Measurements from ENCODE around the gene NAPEPLD.

The NAPEPLD gene

DNA sequence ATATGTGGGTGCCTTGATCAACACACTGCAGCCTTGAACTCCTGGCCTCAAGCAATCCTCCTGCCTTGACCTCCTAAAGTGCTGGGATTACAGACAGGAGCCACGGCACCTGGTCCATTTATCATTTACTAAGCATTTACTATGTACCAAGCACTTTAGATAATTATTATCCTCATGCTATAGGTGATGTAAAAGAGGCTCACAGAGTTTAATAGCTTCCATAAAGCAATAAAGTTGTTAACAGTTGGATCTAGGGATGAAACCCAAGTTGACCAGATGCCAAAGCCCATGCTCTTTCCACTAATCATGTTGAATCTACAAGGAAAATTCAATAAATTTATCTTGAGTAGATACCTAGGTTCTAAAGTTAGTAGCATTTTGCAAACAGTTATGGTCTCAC is 5.0 kb downstream of the NAPEPLD start:
- ChIA-PET CTCF (no interaction called here), POLR2A (ENCODE audit: low non-redundant PET) (no interaction called here)
- no peak overlapping the region for H3K27ac ChIP-seq
- DNase-seq (ENCODE audit: low spot score), result no peak
- TF ChIP-seq, protein P1, sequence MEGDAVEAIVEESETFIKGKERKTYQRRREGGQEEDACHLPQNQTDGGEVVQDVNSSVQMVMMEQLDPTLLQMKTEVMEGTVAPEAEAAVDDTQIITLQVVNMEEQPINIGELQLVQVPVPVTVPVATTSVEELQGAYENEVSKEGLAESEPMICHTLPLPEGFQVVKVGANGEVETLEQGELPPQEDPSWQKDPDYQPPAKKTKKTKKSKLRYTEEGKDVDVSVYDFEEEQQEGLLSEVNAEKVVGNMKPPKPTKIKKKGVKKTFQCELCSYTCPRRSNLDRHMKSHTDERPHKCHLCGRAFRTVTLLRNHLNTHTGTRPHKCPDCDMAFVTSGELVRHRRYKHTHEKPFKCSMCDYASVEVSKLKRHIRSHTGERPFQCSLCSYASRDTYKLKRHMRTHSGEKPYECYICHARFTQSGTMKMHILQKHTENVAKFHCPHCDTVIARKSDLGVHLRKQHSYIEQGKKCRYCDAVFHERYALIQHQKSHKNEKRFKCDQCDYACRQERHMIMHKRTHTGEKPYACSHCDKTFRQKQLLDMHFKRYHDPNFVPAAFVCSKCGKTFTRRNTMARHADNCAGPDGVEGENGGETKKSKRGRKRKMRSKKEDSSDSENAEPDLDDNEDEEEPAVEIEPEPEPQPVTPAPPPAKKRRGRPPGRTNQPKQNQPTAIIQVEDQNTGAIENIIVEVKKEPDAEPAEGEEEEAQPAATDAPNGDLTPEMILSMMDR (conservative IDR thresholded peaks at IDR 0.05; ENCODE audit: low read depth), result no peak

DNA sequence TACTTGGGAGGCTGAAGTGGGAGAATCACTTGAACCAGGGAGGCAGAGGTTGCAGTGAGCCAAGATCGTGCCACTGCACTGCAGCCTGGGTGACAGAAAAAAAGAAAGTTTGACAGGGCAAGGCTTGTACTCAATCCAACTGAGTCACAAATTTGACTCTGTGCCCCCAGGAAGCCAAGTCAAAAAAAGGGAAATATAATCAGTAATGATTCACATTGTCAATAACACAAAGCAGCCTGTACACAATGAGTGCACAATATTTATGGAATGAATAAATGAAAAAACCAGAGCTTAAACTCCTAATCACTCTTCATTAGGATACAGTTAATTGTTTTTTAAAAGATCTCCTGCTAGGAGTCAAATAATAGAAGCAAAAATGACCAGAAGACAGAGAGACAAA is 6.4 kb downstream of the NAPEPLD start:
- DNase-seq (ENCODE audit: low spot score), result no peak
- POLR2A ChIA-PET (ENCODE audit: low non-redundant PET), result no interaction called here
- CTCF ChIA-PET, result no interaction called here
- no peak overlapping the region for H3K27ac ChIP-seq
- TF ChIP-seq, protein P1 (conservative IDR thresholded peaks at IDR 0.05; ENCODE audit: low read depth), result no peak

DNA sequence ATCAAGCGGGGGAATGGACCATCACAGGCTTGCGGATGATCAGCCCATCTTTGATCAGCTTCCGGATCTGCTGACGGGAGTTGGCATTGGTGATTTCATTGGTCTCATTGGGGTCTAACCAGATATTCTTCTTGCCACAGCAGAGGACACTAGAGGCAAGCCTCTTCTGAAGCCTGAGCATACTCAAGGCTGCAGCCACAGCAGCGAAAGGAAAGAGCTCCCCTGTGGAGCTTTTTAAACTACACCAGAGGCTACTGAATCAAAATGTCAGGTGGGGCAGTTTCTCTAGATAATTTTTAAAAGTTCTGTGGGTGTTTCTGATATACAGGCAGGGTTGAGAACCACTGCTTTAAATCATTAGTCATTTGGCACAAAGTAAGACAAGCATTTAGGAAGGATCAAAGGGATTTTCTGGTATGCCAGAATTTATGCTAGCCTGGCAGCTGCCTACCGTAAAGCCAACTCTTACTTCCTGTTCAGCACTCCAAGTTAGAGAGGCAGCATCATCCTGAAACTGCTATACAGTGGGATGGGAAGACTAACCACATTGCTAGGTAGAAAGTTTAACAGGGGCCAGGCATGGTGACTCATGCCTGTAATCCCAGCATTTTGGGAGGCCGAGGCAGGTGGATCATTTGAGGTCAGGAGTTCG is 7.0 kb downstream of the NAPEPLD start:
- H3K27ac ChIP-seq, result no peak overlapping the region
- no peak for DNase-seq (ENCODE audit: low spot score)
- ChIA-PET POLR2A (ENCODE audit: low non-redundant PET) (no interaction called here), CTCF (interaction anchor here (0.6 kb wide), 1 partner anchor 1090 kb away, joined by 9 read pairs; no protein-coding TSS in a partner anchor)
- TF ChIP-seq, protein P1 (conservative IDR thresholded peaks at IDR 0.05; ENCODE audit: low read depth), result no peak

DNA sequence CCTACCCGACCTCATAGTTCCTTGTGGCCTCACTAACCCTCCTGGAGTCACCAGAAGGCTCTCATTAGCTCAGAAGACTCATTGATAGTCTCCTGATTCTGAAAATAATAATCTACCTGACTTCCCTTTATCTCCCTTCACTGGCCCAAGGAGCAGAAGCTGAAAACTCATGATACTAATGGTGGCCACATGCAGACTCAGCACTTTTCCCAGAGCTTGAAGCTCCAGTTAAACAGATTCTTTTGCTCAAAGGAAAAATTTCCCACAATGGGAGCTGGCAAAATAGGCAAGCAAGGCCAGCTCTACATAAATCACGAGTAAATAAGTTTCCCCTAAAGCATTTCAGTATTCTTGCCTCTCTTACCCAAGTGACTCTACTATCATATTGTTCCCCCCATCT is 8.2 kb downstream of the NAPEPLD start:
- TF ChIP-seq, protein P1 (conservative IDR thresholded peaks at IDR 0.05; ENCODE audit: low read depth), result no peak
- ChIA-PET CTCF (interaction anchor here (0.7 kb wide), 1 partner anchor 27 kb away, joined by 3 read pairs; no protein-coding TSS in a partner anchor), POLR2A (ENCODE audit: low non-redundant PET) (no interaction called here)
- DNase-seq (ENCODE audit: low spot score), result no peak
- no peak overlapping the region for H3K27ac ChIP-seq

DNA sequence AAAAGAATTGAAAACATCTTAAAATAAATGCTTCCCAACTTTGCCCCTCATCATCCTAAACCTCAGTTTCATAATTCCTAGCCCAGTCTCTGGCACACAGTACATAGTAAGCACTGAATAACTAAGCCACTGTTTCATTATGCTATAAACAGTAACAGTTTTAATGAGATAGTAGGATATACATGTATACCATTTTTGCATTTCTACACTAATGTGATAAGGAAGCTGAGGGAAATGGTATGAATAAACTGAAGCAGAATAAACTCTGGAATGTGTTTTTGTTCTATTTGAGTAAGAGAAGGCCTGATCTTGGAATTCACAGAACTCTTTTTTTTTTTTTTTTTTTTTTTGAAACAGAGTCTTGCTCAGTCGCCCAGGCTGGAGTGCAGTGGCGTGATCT is 8.8 kb downstream of the NAPEPLD start:
- H3K27ac ChIP-seq, result no peak overlapping the region
- ChIA-PET CTCF (interaction anchor here (0.7 kb wide), 1 partner anchor 27 kb away, joined by 3 read pairs; no protein-coding TSS in a partner anchor), POLR2A (ENCODE audit: low non-redundant PET) (no interaction called here)
- no peak for DNase-seq (ENCODE audit: low spot score)
- TF ChIP-seq, protein P1 (conservative IDR thresholded peaks at IDR 0.05; ENCODE audit: low read depth), result no peak

DNA sequence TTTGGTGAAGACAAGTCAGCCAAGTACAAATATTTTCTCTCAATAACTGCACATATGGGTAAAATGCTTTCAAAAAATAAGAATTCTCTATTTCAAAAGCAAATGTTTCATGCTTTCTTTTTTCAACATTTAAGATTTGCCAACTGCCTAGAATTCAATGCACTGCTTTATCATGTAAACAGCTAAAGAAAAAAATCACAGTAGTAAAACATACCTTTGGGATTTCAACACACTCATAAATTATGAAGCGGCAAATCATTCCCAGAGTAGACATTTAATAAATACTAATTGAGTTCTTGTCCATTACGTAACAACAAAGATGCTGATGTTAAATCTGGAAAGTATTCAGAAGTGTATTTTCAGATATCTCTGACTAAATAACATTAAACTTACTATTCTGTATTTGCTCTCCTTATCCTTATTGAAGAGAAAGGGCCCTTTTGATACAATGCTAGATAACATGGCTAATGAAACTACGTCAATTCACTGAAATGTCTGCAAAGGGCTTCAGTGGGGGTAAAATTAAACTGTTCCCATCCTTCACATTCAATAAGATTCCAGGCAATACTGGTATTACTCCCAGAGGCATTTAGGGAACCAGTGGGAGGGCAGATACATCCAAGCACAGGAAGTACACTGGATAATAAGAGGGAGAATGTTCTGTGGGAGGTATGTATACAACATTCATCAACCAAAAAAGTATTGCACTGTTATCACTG is 13.9 kb downstream of the NAPEPLD start:
- POLR2A ChIA-PET (ENCODE audit: low non-redundant PET), result no interaction called here
- no peak for DNase-seq (ENCODE audit: low spot score)
- CTCF ChIA-PET, result no interaction called here
- no peak overlapping the region for H3K27ac ChIP-seq
- TF ChIP-seq, protein P1 (conservative IDR thresholded peaks at IDR 0.05; ENCODE audit: low read depth), result no peak

Measured in RWPE1 (cell line).